HEK293 (cell line): ENCODE measurements around the gene ZNF23.

Source experiments
- CTCF ChIA-PET: fragments of 350-600 bp; formaldehyde crosslinking; extraction: SDS; loops from one replicate; lab custom pipeline; 2021; ENCODE audit warnings: antibody characterized with exemption; lab: Yijun Ruan, JAX
- POLR2A ChIA-PET: fragments of 300-600 bp; formaldehyde crosslinking; extraction: SDS; loops from one replicate; lab custom pipeline; 2020; ENCODE audit warnings: antibody characterized with exemption, inconsistent platforms; lab: Yijun Ruan, JAX
- H3K27ac ChIP-seq: fragments of 200-500 bp; sonication (Bioruptor generic); 2 replicates; pipeline ENCODE4 v1.5.1; 2014; ENCODE audit warnings: low read depth, low read length, control low read depth, inconsistent platforms; ENCODE audit errors: extremely low read depth
- H3K36me3 ChIP-seq, 2 experiments: fragments of 200-500 bp in 1 of 2; sonication (Bioruptor generic) in 1 of 2; 1 replicate in 1 of 2; 2 replicates in 1 of 2; pipeline ENCODE4 v1.5.1; 2014 to 2017; ENCODE audit warnings: inconsistent platforms in 2 of 2, low read length in 2 of 2; ENCODE audit not compliant: control insufficient read depth in 2 of 2, insufficient read depth in 1 of 2
- H3K4me1 ChIP-seq: fragments of 200-500 bp; sonication (Bioruptor generic); 2 replicates; pipeline ENCODE4 v1.5.1; 2014; ENCODE audit warnings: mild to moderate bottlenecking, low read length, inconsistent platforms; ENCODE audit not compliant: control insufficient read depth, insufficient read depth
- H3K4me3 ChIP-seq: 2 replicates; pipeline ENCODE4 v1.5.1; 2011; ENCODE audit warnings: low read depth, mild to moderate bottlenecking, control low read depth, low read length, moderate library complexity
- H3K9me3 ChIP-seq: fragments of 200-500 bp; sonication (Bioruptor generic); 2 replicates; pipeline ENCODE4 v1.5.1; 2014; ENCODE audit warnings: low read depth, low read length, inconsistent platforms; ENCODE audit not compliant: control insufficient read depth, insufficient read depth
- BCL11A ChIP-seq: fragments of 450-650 bp; formaldehyde crosslinking; IDR thresholded peaks from 2 replicates; pipeline ENCODE4 v1.5.1; 2016; ENCODE audit warnings: low read depth, missing biosample characterization, missing genetic modification characterization
- HOXC10 ChIP-seq: sonication (generic); formaldehyde crosslinking; IDR thresholded peaks from 2 replicates; pipeline ENCODE4 v1.8.1; 2023; ENCODE audit warnings: mild to moderate bottlenecking, missing genetic modification reagents
- KLF7 ChIP-seq: fragments of 450-650 bp; formaldehyde crosslinking; IDR thresholded peaks from 2 replicates; pipeline ENCODE4 v1.5.1; 2016; ENCODE audit warnings: missing biosample characterization, missing genetic modification characterization, borderline replicate concordance
- SCRT1 ChIP-seq: fragments of 450-650 bp; formaldehyde crosslinking; IDR thresholded peaks from 2 replicates; pipeline ENCODE4 v1.5.1; 2016; ENCODE audit warnings: missing biosample characterization, missing genetic modification characterization, borderline replicate concordance
- ZIC2 ChIP-seq: fragments of 450-650 bp; formaldehyde crosslinking; IDR thresholded peaks from 2 replicates; pipeline ENCODE4 v1.5.1; 2016; ENCODE audit warnings: missing biosample characterization, missing genetic modification characterization
- ZNF112 ChIP-seq: fragments of 450-650 bp; formaldehyde crosslinking; IDR thresholded peaks from 2 replicates; pipeline ENCODE4 v1.5.0; 2017; ENCODE audit warnings: missing biosample characterization, missing genetic modification characterization
- ZNF157 ChIP-seq: fragments of 450-650 bp; formaldehyde crosslinking; IDR thresholded peaks from 2 replicates; pipeline ENCODE4 v1.5.1; 2016; ENCODE audit warnings: missing biosample characterization, missing genetic modification characterization
- ZNF16 ChIP-seq: fragments of 450-650 bp; formaldehyde crosslinking; IDR thresholded peaks from 2 replicates; pipeline ENCODE4 v1.5.1; 2016; ENCODE audit warnings: low read depth, missing biosample characterization, missing genetic modification characterization
- ZNF169 ChIP-seq: fragments of 450-650 bp; formaldehyde crosslinking; IDR thresholded peaks from 2 replicates; pipeline ENCODE4 v1.5.1; 2016; ENCODE audit warnings: missing biosample characterization, missing genetic modification characterization
- ZNF335 ChIP-seq: fragments of 450-650 bp; formaldehyde crosslinking; conservative IDR thresholded peaks from 2 replicates; pipeline ENCODE4 v1.5.1; 2016; ENCODE audit warnings: missing biosample characterization, missing genetic modification characterization
- ZNF548 ChIP-seq: fragments of 450-650 bp; formaldehyde crosslinking; IDR thresholded peaks from 2 replicates; pipeline ENCODE4 v1.5.1; 2016; ENCODE audit warnings: missing biosample characterization, missing genetic modification characterization
- ZNF629 ChIP-seq: fragments of 450-650 bp; formaldehyde crosslinking; IDR thresholded peaks from 2 replicates; pipeline ENCODE4 v1.5.1; 2017; ENCODE audit warnings: missing biosample characterization, missing genetic modification characterization
- ZNF654 ChIP-seq: fragments of 450-650 bp; formaldehyde crosslinking; IDR thresholded peaks from 2 replicates; pipeline ENCODE4 v1.5.1; 2016; ENCODE audit warnings: low read depth, missing biosample characterization, missing genetic modification characterization
- ZNF76 ChIP-seq: fragments of 450-650 bp; formaldehyde crosslinking; IDR thresholded peaks from 2 replicates; pipeline ENCODE4; 2016; ENCODE audit warnings: low read depth, missing biosample characterization, missing genetic modification characterization, borderline replicate concordance
- ZNF777 ChIP-seq: fragments of 450-650 bp; formaldehyde crosslinking; IDR thresholded peaks from 2 replicates; pipeline ENCODE4 v1.5.1; 2017; ENCODE audit warnings: missing biosample characterization, missing genetic modification characterization, borderline replicate concordance
- ZNF792 ChIP-seq: fragments of 450-650 bp; formaldehyde crosslinking; IDR thresholded peaks from 2 replicates; pipeline ENCODE4 v1.5.1; 2016; ENCODE audit warnings: missing biosample characterization, missing genetic modification characterization
- ZSCAN16 ChIP-seq: fragments of 450-650 bp; formaldehyde crosslinking; IDR thresholded peaks from 2 replicates; pipeline ENCODE4 v1.5.1; 2016; ENCODE audit warnings: missing biosample characterization, missing genetic modification characterization
- TF ChIP-seq, protein P1 (sequence below): fragments of 450-650 bp; formaldehyde crosslinking; IDR thresholded peaks from 2 replicates; pipeline ENCODE4 v1.5.1; 2016; ENCODE audit warnings: missing biosample characterization, missing genetic modification characterization
- TF ChIP-seq, protein P2 (sequence below): fragments of 450-650 bp; formaldehyde crosslinking; IDR thresholded peaks from 2 replicates; pipeline ENCODE4 v1.5.1; 2016; ENCODE audit warnings: missing biosample characterization, missing genetic modification characterization
- TF ChIP-seq, protein P3 (sequence below): fragments of 450-650 bp; formaldehyde crosslinking; IDR thresholded peaks from 2 replicates; pipeline ENCODE4 v1.5.1; 2016; ENCODE audit warnings: missing biosample characterization, missing genetic modification characterization, borderline replicate concordance

Gene ZNF23

DNA sequence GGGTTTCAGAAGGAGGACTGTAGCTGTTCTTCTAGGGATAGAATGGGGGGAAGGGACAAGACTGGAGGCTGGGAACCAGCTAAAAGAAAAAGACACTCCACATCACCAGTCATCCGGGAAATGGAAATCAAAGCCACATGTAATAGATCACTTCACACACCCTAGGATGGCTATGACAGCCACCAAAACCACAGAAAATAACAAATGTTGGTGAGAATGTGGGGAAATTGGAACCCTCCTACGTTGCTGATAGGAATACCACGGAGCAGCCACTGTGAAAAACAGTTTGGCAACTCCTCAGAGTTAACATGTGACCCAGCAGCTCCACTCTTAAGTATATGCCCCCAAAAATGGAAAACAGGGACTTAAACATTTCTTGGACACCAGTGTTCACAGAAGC lies 22.5 kb downstream of the ZNF23 start (continued):
- TF ChIP-seq ZNF76 (tag by site-specific recombination) (no peak), ZNF792 (tag by site-specific recombination) (no peak), ZNF112 (tag by site-specific recombination) (no peak)
- TF ChIP-seq, protein P1, sequence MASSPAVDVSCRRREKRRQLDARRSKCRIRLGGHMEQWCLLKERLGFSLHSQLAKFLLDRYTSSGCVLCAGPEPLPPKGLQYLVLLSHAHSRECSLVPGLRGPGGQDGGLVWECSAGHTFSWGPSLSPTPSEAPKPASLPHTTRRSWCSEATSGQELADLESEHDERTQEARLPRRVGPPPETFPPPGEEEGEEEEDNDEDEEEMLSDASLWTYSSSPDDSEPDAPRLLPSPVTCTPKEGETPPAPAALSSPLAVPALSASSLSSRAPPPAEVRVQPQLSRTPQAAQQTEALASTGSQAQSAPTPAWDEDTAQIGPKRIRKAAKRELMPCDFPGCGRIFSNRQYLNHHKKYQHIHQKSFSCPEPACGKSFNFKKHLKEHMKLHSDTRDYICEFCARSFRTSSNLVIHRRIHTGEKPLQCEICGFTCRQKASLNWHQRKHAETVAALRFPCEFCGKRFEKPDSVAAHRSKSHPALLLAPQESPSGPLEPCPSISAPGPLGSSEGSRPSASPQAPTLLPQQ: no peak
- TF ChIP-seq, protein P2, sequence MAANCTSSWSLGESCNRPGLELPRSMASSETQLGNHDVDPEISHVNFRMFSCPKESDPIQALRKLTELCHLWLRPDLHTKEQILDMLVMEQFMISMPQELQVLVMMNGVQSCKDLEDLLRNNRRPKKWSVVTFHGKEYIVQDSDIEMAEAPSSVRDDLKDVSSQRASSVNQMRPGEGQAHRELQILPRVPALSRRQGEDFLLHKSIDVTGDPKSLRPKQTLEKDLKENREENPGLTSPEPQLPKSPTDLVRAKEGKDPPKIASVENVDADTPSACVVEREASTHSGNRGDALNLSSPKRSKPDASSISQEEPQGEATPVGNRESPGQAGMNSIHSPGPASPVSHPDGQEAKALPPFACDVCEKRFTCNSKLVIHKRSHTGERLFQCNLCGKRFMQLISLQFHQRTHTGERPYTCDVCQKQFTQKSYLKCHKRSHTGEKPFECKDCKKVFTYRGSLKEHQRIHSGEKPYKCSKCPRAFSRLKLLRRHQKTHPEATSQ (tag by site-specific recombination): no peak

DNA sequence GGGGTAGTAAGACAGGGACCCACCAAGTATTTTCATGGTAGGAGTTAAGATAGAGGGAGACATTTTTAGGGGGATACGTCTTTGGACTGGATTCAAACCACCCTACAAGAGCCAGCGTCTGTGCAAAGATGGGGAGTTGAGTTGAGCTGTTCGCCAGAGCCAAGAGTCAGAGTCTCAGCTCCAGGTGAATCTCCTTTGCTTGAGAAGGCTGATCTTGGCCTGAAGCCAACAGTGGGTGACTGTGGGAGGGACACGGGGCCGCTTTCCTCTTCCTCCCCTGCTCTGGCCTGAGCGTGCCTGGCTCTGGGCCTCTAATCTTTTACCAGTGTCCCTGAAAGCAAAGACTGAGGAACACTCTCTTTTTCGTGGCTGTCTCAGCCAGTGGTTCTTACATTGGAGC lies 25.6 kb downstream of the ZNF23 start:
- no peaks in the 10 kb centered on the region for H3K36me3 ChIP-seq
- ChIA-PET CTCF (no interaction called here), POLR2A (no interaction called here)
- H3K4me3 ChIP-seq: no peak overlapping the region
- no peaks in the 10 kb centered on the region for H3K4me1 ChIP-seq
- H3K9me3 ChIP-seq: no peaks in the 10 kb centered on the region
- TF ChIP-seq, protein P3, sequence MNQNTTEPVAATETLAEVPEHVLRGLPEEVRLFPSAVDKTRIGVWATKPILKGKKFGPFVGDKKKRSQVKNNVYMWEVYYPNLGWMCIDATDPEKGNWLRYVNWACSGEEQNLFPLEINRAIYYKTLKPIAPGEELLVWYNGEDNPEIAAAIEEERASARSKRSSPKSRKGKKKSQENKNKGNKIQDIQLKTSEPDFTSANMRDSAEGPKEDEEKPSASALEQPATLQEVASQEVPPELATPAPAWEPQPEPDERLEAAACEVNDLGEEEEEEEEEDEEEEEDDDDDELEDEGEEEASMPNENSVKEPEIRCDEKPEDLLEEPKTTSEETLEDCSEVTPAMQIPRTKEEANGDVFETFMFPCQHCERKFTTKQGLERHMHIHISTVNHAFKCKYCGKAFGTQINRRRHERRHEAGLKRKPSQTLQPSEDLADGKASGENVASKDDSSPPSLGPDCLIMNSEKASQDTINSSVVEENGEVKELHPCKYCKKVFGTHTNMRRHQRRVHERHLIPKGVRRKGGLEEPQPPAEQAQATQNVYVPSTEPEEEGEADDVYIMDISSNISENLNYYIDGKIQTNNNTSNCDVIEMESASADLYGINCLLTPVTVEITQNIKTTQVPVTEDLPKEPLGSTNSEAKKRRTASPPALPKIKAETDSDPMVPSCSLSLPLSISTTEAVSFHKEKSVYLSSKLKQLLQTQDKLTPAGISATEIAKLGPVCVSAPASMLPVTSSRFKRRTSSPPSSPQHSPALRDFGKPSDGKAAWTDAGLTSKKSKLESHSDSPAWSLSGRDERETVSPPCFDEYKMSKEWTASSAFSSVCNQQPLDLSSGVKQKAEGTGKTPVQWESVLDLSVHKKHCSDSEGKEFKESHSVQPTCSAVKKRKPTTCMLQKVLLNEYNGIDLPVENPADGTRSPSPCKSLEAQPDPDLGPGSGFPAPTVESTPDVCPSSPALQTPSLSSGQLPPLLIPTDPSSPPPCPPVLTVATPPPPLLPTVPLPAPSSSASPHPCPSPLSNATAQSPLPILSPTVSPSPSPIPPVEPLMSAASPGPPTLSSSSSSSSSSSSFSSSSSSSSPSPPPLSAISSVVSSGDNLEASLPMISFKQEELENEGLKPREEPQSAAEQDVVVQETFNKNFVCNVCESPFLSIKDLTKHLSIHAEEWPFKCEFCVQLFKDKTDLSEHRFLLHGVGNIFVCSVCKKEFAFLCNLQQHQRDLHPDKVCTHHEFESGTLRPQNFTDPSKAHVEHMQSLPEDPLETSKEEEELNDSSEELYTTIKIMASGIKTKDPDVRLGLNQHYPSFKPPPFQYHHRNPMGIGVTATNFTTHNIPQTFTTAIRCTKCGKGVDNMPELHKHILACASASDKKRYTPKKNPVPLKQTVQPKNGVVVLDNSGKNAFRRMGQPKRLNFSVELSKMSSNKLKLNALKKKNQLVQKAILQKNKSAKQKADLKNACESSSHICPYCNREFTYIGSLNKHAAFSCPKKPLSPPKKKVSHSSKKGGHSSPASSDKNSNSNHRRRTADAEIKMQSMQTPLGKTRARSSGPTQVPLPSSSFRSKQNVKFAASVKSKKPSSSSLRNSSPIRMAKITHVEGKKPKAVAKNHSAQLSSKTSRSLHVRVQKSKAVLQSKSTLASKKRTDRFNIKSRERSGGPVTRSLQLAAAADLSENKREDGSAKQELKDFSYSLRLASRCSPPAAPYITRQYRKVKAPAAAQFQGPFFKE (tag by site-specific recombination): no peak
- TF ChIP-seq ZNF629 (tag by site-specific recombination) (no peak), ZNF16 (tag by site-specific recombination) (no peak), BCL11A (tag by site-specific recombination) (no peak), ZNF548 (tag by site-specific recombination) (no peak), ZNF777 (tag by site-specific recombination) (no peak), ZNF335 (tag by site-specific recombination) (no peak), HOXC10 (CRISPR knock-in tag) (no peak), KLF7 (tag by site-specific recombination) (no peak), ZNF654 (no peak), SCRT1 (tag by site-specific recombination) (no peak)
- no peak overlapping the region for H3K27ac ChIP-seq

DNA sequence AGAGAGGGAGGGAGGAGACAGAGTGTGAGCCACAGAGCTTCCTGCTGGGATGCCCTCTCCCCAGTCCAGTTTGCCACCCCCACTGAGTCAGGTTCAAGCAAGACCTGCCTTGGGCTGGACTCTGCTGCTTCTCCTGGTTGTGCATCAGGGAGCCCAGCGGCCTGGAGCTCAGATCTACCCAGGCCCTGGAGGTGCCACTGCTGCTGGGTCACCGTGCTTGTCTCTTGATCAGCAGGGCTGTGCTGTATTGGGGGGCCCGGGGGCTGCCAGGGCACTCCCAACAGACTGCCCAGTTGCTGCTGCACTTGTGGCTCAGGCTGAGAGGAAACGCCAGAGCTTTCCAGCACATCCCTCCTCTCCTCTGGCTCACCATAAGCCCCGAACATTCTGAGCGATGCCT lies 29.1 kb downstream of the ZNF23 start:
- POLR2A ChIA-PET: no interaction called here
- Histone ChIP-seq H3K9me3 (no peaks in the 10 kb centered on the region), H3K4me3 (no peak overlapping the region), H3K36me3 (no peaks in the 10 kb centered on the region), H3K27ac (no peak overlapping the region), H3K4me1 (no peaks in the 10 kb centered on the region)
- CTCF ChIA-PET: interaction anchor here (0.5 to 2.2 kb wide), 3 partner anchors 12 to 67 kb away, joined by 4 to 5 read pairs (median 4); no protein-coding TSS in a partner anchor
- TF ChIP-seq ZNF157 (tag by site-specific recombination): no peak
- 0 out of 2 replicates have a peak, but pooled peaks have one; percentile 10 for TF ChIP-seq ZIC2
- no peak for TF ChIP-seq ZNF169 (tag by site-specific recombination)
- TF ChIP-seq ZSCAN16 (tag by site-specific recombination): no peak
